ENCODE measurements around the gene CHPT1. TPM values are rescaled to one million over a fixed set of nuclear protein-coding genes. Genes with fewer than 3 reads are reported as not detected.
A peak's percentile ranks its signal among the peaks of the same experiment; 100 is the strongest.
"Not testable (repeated sequence)": the region's sequence is repeated elsewhere in the genome, so short reads cannot be mapped to it uniquely, and the experiment has no call there.

Gene CHPT1
- polyA plus RNA-seq, 4 donors: 37.9 to 60.6 (median 45.3) TPM

- DNase-seq (ENCODE audit: low read depth in 4 of 4, low spot score in 3 of 4): not testable (repeated sequence)
Observed at GRCh38 chr12:101681627-101682026, 15.8 kb upstream of the CHPT1 start.

GRCh38 chr12:101685092-101685491 is 12.3 kb upstream of the CHPT1 start:
- no peak for DNase-seq (ENCODE audit: low read depth in 4 of 4, low spot score in 3 of 4)

- no peak for DNase-seq (ENCODE audit: low read depth in 4 of 4, low spot score in 3 of 4)
Observed at GRCh38 chr12:101686176-101686575, 11.3 kb upstream of the CHPT1 start.

- DNase-seq (ENCODE audit: low read depth in 4 of 4, low spot score in 3 of 4): no peak
Observed at GRCh38 chr12:101690544-101691098, 6.8 kb upstream of the CHPT1 start.

- DNase-seq (ENCODE audit: low read depth in 4 of 4, low spot score in 3 of 4): no peak
Observed at GRCh38 chr12:101691503-101692096, 5.8 kb upstream of the CHPT1 start.

GRCh38 chr12:101694297-101694848 is 3.1 kb upstream of the CHPT1 start:
- DNase-seq (ENCODE audit: low read depth in 4 of 4, low spot score in 3 of 4): no peak

GRCh38 chr12:101694986-101695385 is 2.5 kb upstream of the CHPT1 start:
- DNase-seq (ENCODE audit: low read depth in 4 of 4, low spot score in 3 of 4): no peak

- DNase-seq (ENCODE audit: low read depth in 4 of 4, low spot score in 3 of 4): no peak
Observed at GRCh38 chr12:101695706-101696105, 1.7 kb upstream of the CHPT1 start.

- DNase-seq (ENCODE audit: low read depth in 4 of 4, low spot score in 3 of 4): no peak
Observed at GRCh38 chr12:101696251-101697196, 916 bp upstream of the CHPT1 start.

GRCh38 chr12:101697930-101698799 is 725 bp downstream of the CHPT1 start:
- peak in 1 of 4 donors; percentile 27 for DNase-seq (ENCODE audit: low read depth in 4 of 4, low spot score in 3 of 4)

- DNase-seq (ENCODE audit: low read depth in 4 of 4, low spot score in 3 of 4): peak in 1 of 4 donors; percentile 12
Observed at GRCh38 chr12:101698800-101699347, 1.4 kb downstream of the CHPT1 start.

- no peak for DNase-seq (ENCODE audit: low read depth in 4 of 4, low spot score in 3 of 4)
Observed at GRCh38 chr12:101700299-101700820, 2.9 kb downstream of the CHPT1 start.

- no peak for DNase-seq (ENCODE audit: low read depth in 4 of 4, low spot score in 3 of 4)
Observed at GRCh38 chr12:101703487-101703886, 6.0 kb downstream of the CHPT1 start.

GRCh38 chr12:101706403-101706802 is 9.0 kb downstream of the CHPT1 start:
- no peak for DNase-seq (ENCODE audit: low read depth in 4 of 4, low spot score in 3 of 4)

- no peak for DNase-seq (ENCODE audit: low read depth in 4 of 4, low spot score in 3 of 4)
Observed at GRCh38 chr12:101707131-101707782, 9.8 kb downstream of the CHPT1 start.

- no peak for DNase-seq (ENCODE audit: low read depth in 4 of 4, low spot score in 3 of 4)
Observed at GRCh38 chr12:101710288-101710687, 12.8 kb downstream of the CHPT1 start.

- peak in 3 of 4 donors; percentile 31 to 37 (median 35) for DNase-seq (ENCODE audit: low read depth in 4 of 4, low spot score in 3 of 4)
Observed at GRCh38 chr12:101713059-101713682, 15.7 kb downstream of the CHPT1 start.

GRCh38 chr12:101713930-101714329 is 16.5 kb downstream of the CHPT1 start:
- no peak for DNase-seq (ENCODE audit: low read depth in 4 of 4, low spot score in 3 of 4)

Measured in left renal pelvis (tissue), 4 donors.